ENCODE data around the gene UNC80. TPM values are rescaled to one million over a fixed set of nuclear protein-coding genes. Genes with fewer than 3 reads are reported as not detected.

The UNC80 gene
- total and polyA plus RNA-seq, 2 of the 13 experiments (the other 11 are each of a cell fraction or from before 2014, with no cell fraction given) = not detected

DNA sequence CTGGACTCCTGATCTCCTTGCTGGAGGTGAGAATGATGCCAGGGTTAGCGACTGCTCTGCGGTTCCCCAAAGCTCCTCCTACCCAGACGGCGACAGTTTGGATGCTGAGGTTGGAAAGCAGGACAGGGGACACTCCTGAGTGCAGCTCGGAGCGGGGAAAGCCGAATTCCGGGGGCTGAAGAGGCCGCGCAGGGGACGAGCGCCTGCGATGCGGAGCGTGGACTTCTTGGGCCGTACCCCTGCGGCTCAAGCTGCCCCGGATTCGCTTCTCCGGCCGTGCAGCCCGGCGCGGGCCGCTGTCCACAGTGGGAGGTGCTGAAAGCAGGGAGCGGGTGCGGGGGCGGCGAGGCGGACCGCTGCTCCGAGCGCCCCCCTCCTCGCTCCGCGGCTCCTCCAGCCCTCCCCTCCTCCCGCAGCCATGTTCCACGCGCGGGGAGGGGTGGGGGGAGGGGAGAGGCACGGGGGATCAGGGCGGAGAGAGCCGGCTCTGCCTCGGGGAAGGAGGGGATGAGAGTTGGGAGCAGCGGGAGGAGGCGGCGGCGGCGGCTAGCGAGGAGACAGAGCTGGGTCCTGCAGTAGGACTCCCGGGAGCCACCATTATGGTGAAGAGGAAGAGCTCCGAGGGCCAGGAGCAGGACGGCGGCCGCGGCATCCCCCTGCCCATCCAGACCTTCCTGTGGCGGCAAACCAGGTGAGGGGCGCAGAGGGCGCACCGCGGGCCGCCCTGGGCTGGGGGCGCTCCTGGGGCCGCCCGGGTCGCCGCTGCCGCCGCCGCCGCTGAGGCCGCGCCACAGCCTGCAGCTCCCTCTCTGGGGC lies at the start of gene UNC80 (continued):
- TF ChIP-seq, protein P1, sequence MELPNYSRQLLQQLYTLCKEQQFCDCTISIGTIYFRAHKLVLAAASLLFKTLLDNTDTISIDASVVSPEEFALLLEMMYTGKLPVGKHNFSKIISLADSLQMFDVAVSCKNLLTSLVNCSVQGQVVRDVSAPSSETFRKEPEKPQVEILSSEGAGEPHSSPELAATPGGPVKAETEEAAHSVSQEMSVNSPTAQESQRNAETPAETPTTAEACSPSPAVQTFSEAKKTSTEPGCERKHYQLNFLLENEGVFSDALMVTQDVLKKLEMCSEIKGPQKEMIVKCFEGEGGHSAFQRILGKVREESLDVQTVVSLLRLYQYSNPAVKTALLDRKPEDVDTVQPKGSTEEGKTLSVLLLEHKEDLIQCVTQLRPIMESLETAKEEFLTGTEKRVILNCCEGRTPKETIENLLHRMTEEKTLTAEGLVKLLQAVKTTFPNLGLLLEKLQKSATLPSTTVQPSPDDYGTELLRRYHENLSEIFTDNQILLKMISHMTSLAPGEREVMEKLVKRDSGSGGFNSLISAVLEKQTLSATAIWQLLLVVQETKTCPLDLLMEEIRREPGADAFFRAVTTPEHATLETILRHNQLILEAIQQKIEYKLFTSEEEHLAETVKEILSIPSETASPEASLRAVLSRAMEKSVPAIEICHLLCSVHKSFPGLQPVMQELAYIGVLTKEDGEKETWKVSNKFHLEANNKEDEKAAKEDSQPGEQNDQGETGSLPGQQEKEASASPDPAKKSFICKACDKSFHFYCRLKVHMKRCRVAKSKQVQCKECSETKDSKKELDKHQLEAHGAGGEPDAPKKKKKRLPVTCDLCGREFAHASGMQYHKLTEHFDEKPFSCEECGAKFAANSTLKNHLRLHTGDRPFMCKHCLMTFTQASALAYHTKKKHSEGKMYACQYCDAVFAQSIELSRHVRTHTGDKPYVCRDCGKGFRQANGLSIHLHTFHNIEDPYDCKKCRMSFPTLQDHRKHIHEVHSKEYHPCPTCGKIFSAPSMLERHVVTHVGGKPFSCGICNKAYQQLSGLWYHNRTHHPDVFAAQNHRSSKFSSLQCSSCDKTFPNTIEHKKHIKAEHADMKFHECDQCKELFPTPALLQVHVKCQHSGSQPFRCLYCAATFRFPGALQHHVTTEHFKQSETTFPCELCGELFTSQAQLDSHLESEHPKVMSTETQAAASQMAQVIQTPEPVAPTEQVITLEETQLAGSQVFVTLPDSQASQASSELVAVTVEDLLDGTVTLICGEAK (IDR thresholded peaks at IDR 0.05) = no peak
- TF ChIP-seq, protein P1 (CRISPR knock-in tag; IDR thresholded peaks at IDR 0.05) = peak; percentile 85
- peak; percentile 86 for TF ChIP-seq MEF2D (CRISPR knock-in tag; IDR thresholded peaks at IDR 0.05)
- peak; percentile 69; the same call in 1 of the 2 replicates for TF ChIP-seq SMAD1 (CRISPR knock-in tag; IDR thresholded peaks at IDR 0.05; ENCODE audit: borderline replicate concordance, low read depth)
- TF ChIP-seq NPAS2 (CRISPR knock-in tag; IDR thresholded peaks at IDR 0.05; ENCODE audit: borderline replicate concordance) = no peak
- TF ChIP-seq BHLHE40 (IDR thresholded peaks at IDR 0.05; ENCODE audit: low read length) = no peak
- TF ChIP-seq TBX2 (CRISPR knock-in tag; IDR thresholded peaks at IDR 0.05; ENCODE audit: borderline replicate concordance) = peak; percentile 75; the same call in 1 of the 2 replicates
- peak; percentile 97 for TF ChIP-seq REL (CRISPR knock-in tag; conservative IDR thresholded peaks at IDR 0.05)
- TF ChIP-seq ATM (IDR thresholded peaks at IDR 0.05; ENCODE audit: borderline replicate concordance) = no peak
- TF ChIP-seq ZNF552 (CRISPR knock-in tag; IDR thresholded peaks at IDR 0.05; ENCODE audit: borderline replicate concordance) = no peak; the same call in 1 of the 2 replicates
- no peak for TF ChIP-seq HNRNPUL1 (IDR thresholded peaks at IDR 0.05; ENCODE audit: low read depth, low read length)
- TF ChIP-seq ETV6 (CRISPR knock-in tag; conservative IDR thresholded peaks at IDR 0.05) = peak; percentile 97
- TF ChIP-seq, protein P2, sequence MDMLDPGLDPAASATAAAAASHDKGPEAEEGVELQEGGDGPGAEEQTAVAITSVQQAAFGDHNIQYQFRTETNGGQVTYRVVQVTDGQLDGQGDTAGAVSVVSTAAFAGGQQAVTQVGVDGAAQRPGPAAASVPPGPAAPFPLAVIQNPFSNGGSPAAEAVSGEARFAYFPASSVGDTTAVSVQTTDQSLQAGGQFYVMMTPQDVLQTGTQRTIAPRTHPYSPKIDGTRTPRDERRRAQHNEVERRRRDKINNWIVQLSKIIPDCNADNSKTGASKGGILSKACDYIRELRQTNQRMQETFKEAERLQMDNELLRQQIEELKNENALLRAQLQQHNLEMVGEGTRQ (IDR thresholded peaks at IDR 0.05; ENCODE audit: low read depth, low read length) = no peak
- TF ChIP-seq, protein P2 (CRISPR knock-in tag; IDR thresholded peaks at IDR 0.05; ENCODE audit: borderline replicate concordance) = no peak
- peak; percentile 91 for TF ChIP-seq ZNF878 (CRISPR knock-in tag; IDR thresholded peaks at IDR 0.05)
- TF ChIP-seq ZNF296 (CRISPR knock-in tag; conservative IDR thresholded peaks at IDR 0.05) = 0 out of 2 replicates have a peak, but pooled peaks have one; percentile 49
- TF ChIP-seq, protein P3, sequence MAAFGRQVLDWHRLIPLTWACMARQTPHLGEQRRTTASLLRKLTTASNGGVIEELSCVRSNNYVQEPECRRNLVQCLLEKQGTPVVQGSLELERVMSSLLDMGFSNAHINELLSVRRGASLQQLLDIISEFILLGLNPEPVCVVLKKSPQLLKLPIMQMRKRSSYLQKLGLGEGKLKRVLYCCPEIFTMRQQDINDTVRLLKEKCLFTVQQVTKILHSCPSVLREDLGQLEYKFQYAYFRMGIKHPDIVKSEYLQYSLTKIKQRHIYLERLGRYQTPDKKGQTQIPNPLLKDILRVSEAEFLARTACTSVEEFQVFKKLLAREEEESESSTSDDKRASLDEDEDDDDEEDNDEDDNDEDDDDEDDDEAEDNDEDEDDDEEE (CRISPR knock-in tag; IDR thresholded peaks at IDR 0.05) = peak; percentile 95
